K562 (cell line): ENCODE results near the gene FABP3.

Source experiments
- CHCHD3 ChIP-seq: fragments of 250-450 bp; sonication (Bioruptor Pico); IDR thresholded peaks from 2 replicates; pipeline ENCODE4 v2.1.2; 2022; ENCODE audit warnings: mild to moderate bottlenecking
- CTCF ChIP-seq, 3 experiments: IDR thresholded peaks in 2 of 3; conservative IDR thresholded peaks in 1 of 3; 2 replicates each; pipeline ENCODE4 v1.5.1; 2011 to 2012; ENCODE audit warnings: low read length in 3 of 3, mild to moderate bottlenecking in 3 of 3, control low read depth in 2 of 3, improper control_type of control experiment in 1 of 3, inconsistent platforms in 1 of 3, low read depth in 1 of 3, mixed read lengths in 1 of 3, moderate library complexity in 1 of 3; ENCODE audit not compliant: insufficient read depth in 2 of 3
- MAX ChIP-seq: sonication (generic); formaldehyde crosslinking; IDR thresholded peaks from 2 replicates; pipeline ENCODE4 v1.9.0; 2022; ENCODE audit warnings: mild to moderate bottlenecking, missing genetic modification reagents
- POLR2A ChIP-seq: fragments of 450-650 bp; conservative IDR thresholded peaks from 2 replicates; pipeline ENCODE4 v1.6.1; 2016
- RBM14 ChIP-seq: fragments of 200-400 bp; formaldehyde crosslinking; IDR thresholded peaks from 2 replicates; pipeline ENCODE4 v1.6.1; 2018; ENCODE audit warnings: low read depth, mild to moderate bottlenecking, low read length, moderate library complexity, borderline replicate concordance; ENCODE audit not compliant: insufficient read depth
- RNF2 ChIP-seq: sonication (generic); IDR thresholded peaks from 2 replicates; pipeline ENCODE4 v1.6.1; 2016
- SETDB1 ChIP-seq: IDR thresholded peaks from one replicate; pipeline ENCODE4 v1.6.1; 2012; ENCODE audit warnings: low read length, control low read depth, inconsistent platforms
- SIN3A ChIP-seq, 2 experiments: fragments of 150-350 bp in 1 of 2; IDR thresholded peaks; 2 replicates each; pipeline ENCODE4 v1.6.1; 2011 to 2016; ENCODE audit warnings: borderline replicate concordance in 2 of 2, low read depth in 2 of 2, low read length in 2 of 2, mild to moderate bottlenecking in 2 of 2, moderate library complexity in 2 of 2; ENCODE audit not compliant: control insufficient read depth in 1 of 2
- SMAD3 ChIP-seq: fragments of 450-650 bp; formaldehyde crosslinking; conservative IDR thresholded peaks from 2 replicates; pipeline ENCODE4 v1.4.0; 2020; ENCODE audit warnings: mild to moderate bottlenecking
- XRCC4 ChIP-seq: IDR thresholded peaks from one replicate; pipeline ENCODE4 v1.6.1; 2011; ENCODE audit not compliant: insufficient read depth, insufficient read length; ENCODE audit errors: extremely low read depth
- ZNF407 ChIP-seq: fragments of 450-650 bp; IDR thresholded peaks from 2 replicates; pipeline ENCODE4 v1.6.1; 2016; ENCODE audit warnings: low read depth

- TF ChIP-seq CTCF (IDR thresholded peaks at IDR 0.05 in 2 of 3, conservative IDR thresholded peaks at IDR 0.05 in 1 of 3; ENCODE audit: insufficient read depth in 2 of 3, low read depth in 1 of 3, low read length in 3 of 3) (no peak), SETDB1 (no peak), XRCC4 (no peak), ZNF407 (no peak), RBM14 (no peak), SIN3A (IDR thresholded peaks at IDR 0.05; ENCODE audit: borderline replicate concordance in 2 of 2, control insufficient read depth in 1 of 2, low read depth in 2 of 2, low read length in 2 of 2) (no peak), RNF2 (no peak), SMAD3 (CRISPR knock-in tag) (no peak), POLR2A (no peak), CHCHD3 (CRISPR knock-in tag) (no peak), MAX (CRISPR knock-in tag) (no peak)
These were observed 17.2 kb upstream of the FABP3 start for GRCh38 chr1:31390071-31390470.
